AG08396 (cell line): ENCODE results near the gene NR6A1.
"Not testable (repeated sequence)": the region's sequence is repeated elsewhere in the genome, so short reads cannot be mapped to it uniquely, and the experiment has no call there.

Experiments used
- DNase-seq: peaks from one replicate; pipeline ENCODE4 v3.0.0; 2012; ENCODE audit warnings: low spot score, mixed read lengths

The NR6A1 gene

DNA sequence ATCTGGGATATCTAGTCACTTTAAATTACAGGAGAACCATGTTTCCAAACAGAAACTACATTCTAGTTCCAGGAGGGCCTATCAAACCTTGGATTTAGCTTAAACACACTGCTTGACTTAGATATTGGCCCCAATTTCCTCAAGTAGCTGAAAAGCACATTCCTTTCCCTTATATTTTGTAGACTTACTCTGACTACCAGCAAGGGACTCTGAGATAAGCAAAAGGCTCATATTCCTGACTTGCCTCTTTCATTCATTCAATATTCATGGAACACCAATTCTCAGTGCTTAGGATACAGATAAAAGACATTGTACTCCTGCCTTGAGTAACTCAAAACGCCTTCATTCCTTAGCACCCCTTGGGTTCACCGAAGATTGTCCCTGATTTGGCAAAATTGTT lies 11.8 kb downstream of the NR6A1 start:
- no peak for DNase-seq

GRCh38 chr9:124758691-124759090 lies 12.4 kb downstream of the NR6A1 start:
- DNase-seq, result no peak

GRCh38 chr9:124758061-124758460 lies 13.1 kb downstream of the NR6A1 start:
- DNase-seq, result no peak

DNA sequence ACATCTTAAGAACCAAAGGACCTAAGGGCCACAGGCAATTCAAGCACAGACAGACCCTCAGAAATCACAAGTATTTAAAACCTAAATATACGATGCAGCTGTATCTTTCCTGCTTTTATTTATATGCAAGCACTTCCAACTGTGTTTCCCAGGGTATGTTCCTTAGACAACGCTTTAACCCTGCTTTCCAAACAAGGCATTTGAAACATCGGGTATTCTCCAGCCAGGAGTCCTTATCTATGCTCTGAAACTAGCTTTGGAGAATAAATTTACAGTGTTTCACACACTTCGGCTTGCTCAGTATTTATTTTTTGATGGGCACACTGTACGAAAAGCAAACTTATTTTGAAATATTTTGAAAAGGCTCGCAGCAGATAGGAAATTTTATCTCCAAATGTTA lies 13.5 kb downstream of the NR6A1 start:
- no peak for DNase-seq

- DNase-seq, result no peak
Observed at GRCh38 chr9:124756011-124756410, 15.1 kb downstream of the NR6A1 start.

DNA sequence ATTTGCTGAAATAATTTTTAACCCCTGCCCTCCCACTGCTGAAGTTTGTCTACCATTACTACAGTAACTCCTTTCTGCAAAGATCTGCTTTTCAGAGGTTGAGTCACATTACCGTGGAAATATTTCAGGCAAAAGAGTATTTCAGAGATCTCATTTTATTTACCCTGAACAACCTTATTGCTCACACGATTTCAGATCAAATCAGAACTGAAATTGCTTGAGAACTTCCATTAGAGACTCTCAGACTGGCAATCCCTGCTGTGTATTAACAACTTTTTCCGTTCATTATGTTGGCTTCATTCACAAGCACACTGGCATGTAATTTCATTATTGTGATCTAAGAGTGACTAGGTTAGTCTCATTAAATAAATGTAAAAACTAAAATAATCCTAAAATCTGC lies 16.1 kb downstream of the NR6A1 start:
- DNase-seq, result no peak

GRCh38 chr9:124754289-124754688 lies 16.8 kb downstream of the NR6A1 start:
- no peak for DNase-seq

DNA sequence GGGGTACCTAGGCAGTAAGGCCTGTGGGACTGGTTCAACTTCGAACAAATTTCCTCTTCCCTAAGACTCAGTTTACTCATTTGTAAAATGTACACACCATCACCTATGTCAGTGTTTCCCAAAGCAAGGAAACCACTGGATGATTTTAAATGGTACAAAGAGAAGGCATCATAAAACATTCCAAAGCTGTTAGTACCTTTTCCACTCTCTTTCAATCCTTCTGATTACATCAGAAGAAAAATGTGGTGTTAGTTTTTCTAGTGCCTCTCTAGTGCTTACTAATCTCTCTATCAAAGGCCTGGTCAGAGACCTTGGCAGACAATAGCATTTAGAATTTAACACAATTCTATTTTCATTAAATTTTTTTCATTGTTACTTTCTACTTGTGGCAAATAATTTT lies 18.1 kb downstream of the NR6A1 start:
- DNase-seq, result peak; percentile 44

- no peak for DNase-seq
Observed at GRCh38 chr9:124749781-124750180, 21.3 kb downstream of the NR6A1 start.

- DNase-seq, result no peak
Observed at GRCh38 chr9:124749284-124749683, 21.8 kb downstream of the NR6A1 start.

- DNase-seq, result no peak
Observed at GRCh38 chr9:124747065-124747464, 24.0 kb downstream of the NR6A1 start.

- DNase-seq, result no peak
Observed at GRCh38 chr9:124743686-124744348, 27.3 kb downstream of the NR6A1 start.

DNA sequence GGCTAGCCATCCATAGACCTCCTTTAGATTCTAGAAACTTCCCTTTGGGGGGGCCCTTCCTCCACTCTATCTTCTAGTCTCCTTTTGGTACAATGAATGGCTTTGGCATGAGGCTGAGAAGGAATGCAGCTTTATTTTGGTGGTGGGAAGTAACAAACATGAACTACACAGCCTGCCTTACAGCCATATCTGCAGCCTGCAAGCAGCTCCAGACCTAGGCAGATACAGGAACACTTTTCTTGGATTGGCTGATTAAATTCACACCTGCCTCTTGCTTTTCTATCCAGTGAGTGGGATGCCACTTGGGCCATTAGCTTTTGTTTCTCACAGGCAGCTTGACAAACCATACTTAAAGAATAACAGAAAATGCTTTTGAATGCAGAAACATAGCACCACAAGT lies 28.2 kb downstream of the NR6A1 start:
- DNase-seq, result no peak

GRCh38 chr9:124741662-124742061 lies 29.4 kb downstream of the NR6A1 start:
- DNase-seq, result no peak

GRCh38 chr9:124741149-124741548 lies 30.0 kb downstream of the NR6A1 start:
- DNase-seq, result no peak

GRCh38 chr9:124739360-124739759 lies 31.8 kb downstream of the NR6A1 start:
- DNase-seq, result no peak

DNA sequence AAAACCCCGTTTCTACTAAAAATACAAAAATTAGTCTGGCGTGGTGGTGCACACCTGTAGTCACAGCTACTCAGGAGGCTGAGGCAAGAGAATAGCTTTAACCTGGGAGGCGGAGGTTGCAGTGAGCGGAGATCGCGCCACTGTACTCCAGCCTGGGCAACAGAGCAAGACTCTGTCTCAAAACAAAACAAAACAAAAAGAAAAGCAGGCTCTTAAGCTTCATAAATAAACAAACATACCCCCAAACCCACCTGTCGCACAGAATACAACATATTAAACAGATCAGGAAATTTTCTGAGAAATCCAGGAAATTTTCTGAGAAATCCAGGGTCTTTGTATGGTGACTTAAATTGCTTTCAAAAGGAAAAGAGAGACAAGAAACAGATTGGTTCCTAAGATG lies 33.0 kb downstream of the NR6A1 start:
- not testable (repeated sequence) for DNase-seq

- DNase-seq, result peak; percentile 27
Observed at GRCh38 chr9:124735121-124735520, 36.0 kb downstream of the NR6A1 start.

GRCh38 chr9:124734741-124735083 lies 36.4 kb downstream of the NR6A1 start:
- DNase-seq, result not testable (repeated sequence)

DNA sequence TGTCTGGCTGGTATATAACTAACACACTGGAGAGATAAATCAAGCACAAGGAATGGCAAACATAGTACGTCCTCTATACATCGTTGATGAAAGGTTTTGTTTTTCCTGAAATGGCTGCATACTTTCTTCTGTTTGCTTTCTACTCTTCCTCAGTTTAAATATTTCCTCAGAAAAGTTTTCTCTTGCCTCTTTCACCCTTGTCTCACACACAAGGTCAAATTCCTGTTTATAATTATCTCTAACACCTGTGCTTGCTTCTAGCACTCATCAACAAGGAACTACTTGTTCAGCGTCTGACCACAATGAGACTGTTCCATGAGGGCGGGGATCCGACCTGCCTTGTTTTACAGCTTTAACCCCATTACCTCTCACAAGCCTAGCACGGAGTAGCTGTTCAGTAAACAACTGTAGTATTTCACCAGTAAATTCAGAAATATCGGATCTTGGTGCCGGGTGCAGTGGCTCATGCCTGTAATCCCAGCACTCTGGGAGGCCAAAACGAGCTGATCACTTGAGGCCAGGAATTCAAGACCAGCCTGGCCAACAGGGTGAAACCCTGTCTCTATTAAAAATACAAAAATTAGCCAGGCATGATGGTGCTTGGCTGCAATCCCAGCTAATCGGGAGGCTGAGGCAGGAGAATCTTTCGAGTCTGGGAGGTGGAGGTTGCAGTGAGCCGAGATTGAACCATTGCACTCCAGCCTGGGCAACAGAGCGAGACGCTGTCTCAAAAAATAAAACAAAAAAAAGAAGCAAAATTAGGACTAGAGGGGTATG lies 37.0 kb downstream of the NR6A1 start:
- no peak for DNase-seq

DNA sequence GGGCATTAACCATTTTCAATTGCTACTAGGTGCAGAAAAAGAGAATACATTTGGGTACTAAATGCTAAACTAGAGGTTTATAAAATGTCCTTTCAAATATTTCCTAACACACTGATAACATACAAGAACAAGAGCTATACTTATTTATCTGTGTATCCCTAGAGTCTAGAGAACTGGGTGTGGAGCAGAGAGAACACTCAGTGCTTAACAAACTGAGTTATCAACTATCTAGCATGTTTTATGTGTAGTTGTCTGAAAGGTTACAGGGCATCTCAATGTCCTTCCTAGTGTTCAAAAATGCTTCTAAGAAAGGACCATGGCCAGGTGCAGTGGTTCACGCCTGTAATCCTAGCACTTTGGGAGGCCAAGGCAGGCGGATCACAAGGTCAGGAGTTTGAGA lies 40.3 kb downstream of the NR6A1 start:
- no peak for DNase-seq

- DNase-seq, result no peak
Observed at GRCh38 chr9:124726886-124727285, 44.2 kb downstream of the NR6A1 start.

- no peak for DNase-seq
Observed at GRCh38 chr9:124725068-124725452, 46.1 kb downstream of the NR6A1 start.
